Ovary (tissue), 9 donors: ENCODE data around the gene COL11A1. TPM values are rescaled to one million over a fixed set of nuclear protein-coding genes. Genes with fewer than 3 reads are reported as not detected.

Source experiments
- DNase-seq, 5 donors: peaks; one replicate each; pipeline ENCODE4 v3.0.0-alpha.2; 2019 to 2020
- H3K27ac ChIP-seq, 2 donors: fragments of 200-600 bp; one replicate each; pipeline versions ENCODE4 v1.5.1 to v1.8.0; 2019 to 2022
- H3K27me3 ChIP-seq: fragments of 200-600 bp; one replicate; pipeline ENCODE4 v1.8.0; 2022
- H3K36me3 ChIP-seq: fragments of 200-600 bp; sonication (generic); one replicate; pipeline ENCODE4 v1.5.1; 2019
- H3K4me1 ChIP-seq: one replicate; pipeline ENCODE4 v1.8.1; 2013; ENCODE audit warnings: mild to moderate bottlenecking, moderate library complexity; ENCODE audit not compliant: insufficient read depth
- H3K4me3 ChIP-seq: fragments of 200-600 bp; sonication (generic); one replicate; pipeline ENCODE4 v1.5.1; 2017
- H3K9me3 ChIP-seq, 2 donors: fragments of 200-600 bp in 1 of 2; sonication (generic) in 1 of 2; one replicate each; pipeline versions ENCODE4 v1.5.1 to v1.8.1; 2013 to 2019; ENCODE audit warnings: mild to moderate bottlenecking in 1 of 2, moderate library complexity in 1 of 2
- CTCF ChIP-seq, 3 donors: fragments of 450-650 bp in 2 of 3; fragments of 200-600 bp in 1 of 3; IDR thresholded peaks; one replicate each; pipeline versions ENCODE4 v1.5.1 to v1.8.0; 2016 to 2022; ENCODE audit warnings: antibody characterized with exemption in 3 of 3, mild to moderate bottlenecking in 1 of 3
- EP300 ChIP-seq: sonication (generic); formaldehyde crosslinking; IDR thresholded peaks from one replicate; pipeline ENCODE4 v1.6.1; 2017; ENCODE audit warnings: antibody characterized with exemption
- POLR2A ChIP-seq: fragments of 450-650 bp; IDR thresholded peaks from one replicate; pipeline ENCODE4 v1.6.1; 2017; ENCODE audit warnings: antibody characterized with exemption, mild to moderate bottlenecking, moderate library complexity
- WGBS, 3 donors: extraction: QIAGEN DNeasy Blood & Tissue Kit in 1 of 3; methylation state at CpG; one replicate each; pipeline versions ENCODE4 v1.1.5 to v1.1.7; 2013 to 2017; 5-methylcytosine and 5-hydroxymethylcytosine counted together
- intact Hi-C, 4 donors: fragments of 100-400 bp; cut with DNase I; formaldehyde crosslinking; loops; one replicate each; pipeline versions ENCODE4 v1.11.0 to v1.15.1; 2022 to 2023
- polyA plus RNA-seq, 2 donors: library from polyadenylated mRNA; stranded (reverse); fragments of 200-250 nt in 1 of 2; fragments of 350-450 nt in 1 of 2; fragmentation: Illumina TruSeq in 1 of 2; extraction: RNeasy Lipid Tissue Mini Kit (QIAGEN cat#74804) in 1 of 2; gene quantifications; one replicate each; pipeline ENCODE4 v1.2.3, GENCODE V29; 2013 to 2014
- total RNA-seq, 7 donors: library from RNA; depleted of rRNA in 2 of 7; stranded (reverse); fragments of >200 nt in 2 of 7; fragmentation: NEBNext Ultra II Directional in 3 of 7; extraction: Animal tissue kit (Norgen Biotek cat#: 25700) in 3 of 7; gene quantifications; one replicate each; pipeline versions ENCODE4 v1.1.0 to v1.2.4, GENCODE V29; 2016 to 2023
- donor health status: DM: no; HTN: no; CAD: no; lungs with moderate emphysema.
- donor health status: DM: no; HTN: no; CAD: no.
- donor health status: Bipolar disorder and iron deficiency.
- donor health status: DM: yes; HTN: yes; CAD: no.
- donor health status: DM: no; HTN: no; CAD: no.
- donor health status: DM: yes; HTN: yes; CAD: no.

Gene COL11A1
- total and polyA plus RNA-seq, 9 donors, result 0.28 to 18.0 (median 1.4) TPM

- intact Hi-C loops, result no loop called here
- Histone ChIP-seq H3K4me3 (no peak overlapping the region), H3K27me3 (no peaks in the 10 kb centered on the region), H3K9me3 (no peaks in the 10 kb centered on the region), H3K27ac (no peak overlapping the region), H3K4me1 (no peaks in the 10 kb centered on the region), H3K36me3 (no peaks in the 10 kb centered on the region)
- TF ChIP-seq EP300 (no peak), CTCF (IDR thresholded peaks at IDR 0.05) (no peak), POLR2A (no peak)
- 34 to 37% (median 37%) methylated on average over 1 of the region's 1 CpG for WGBS, 3 donors
- DNase-seq, result no peak
Observed at GRCh38 chr1:103101399-103101798, 6.9 kb downstream of the COL11A1 start.

- intact Hi-C loops, result no loop called here
- no peak overlapping the region for H3K4me3 ChIP-seq
- H3K27me3 ChIP-seq, result no peaks in the 10 kb centered on the region
- 84 to 93% (median 89%) methylated on average over 2 of the region's 2 CpGs for WGBS, 3 donors
- H3K36me3 ChIP-seq, result no peaks in the 10 kb centered on the region
- H3K27ac ChIP-seq, result no peak overlapping the region
- H3K9me3 ChIP-seq, result no peaks in the 10 kb centered on the region
- TF ChIP-seq CTCF (IDR thresholded peaks at IDR 0.05), result no peak
- TF ChIP-seq EP300, result no peak
- TF ChIP-seq POLR2A, result no peak
- H3K4me1 ChIP-seq, result no peaks in the 10 kb centered on the region
- DNase-seq, result no peak
Observed at GRCh38 chr1:103089221-103089620, 19.1 kb downstream of the COL11A1 start.

GRCh38 chr1:103087256-103087655 lies 21.1 kb downstream of the COL11A1 start:
- no peaks in the 10 kb centered on the region for H3K27me3 ChIP-seq
- TF ChIP-seq CTCF (IDR thresholded peaks at IDR 0.05) (no peak), POLR2A (no peak), EP300 (no peak)
- no peaks in the 10 kb centered on the region for H3K4me1 ChIP-seq
- H3K9me3 ChIP-seq, result no peaks in the 10 kb centered on the region
- no peak overlapping the region for H3K4me3 ChIP-seq
- intact Hi-C loops, result no loop called here
- no peak for DNase-seq
- WGBS, 3 donors, result 78 to 87% (median 85%) methylated on average over 1 of the region's 1 CpG
- H3K36me3 ChIP-seq, result no peaks in the 10 kb centered on the region
- H3K27ac ChIP-seq, result no peak overlapping the region

GRCh38 chr1:103084181-103084580 lies 24.1 kb downstream of the COL11A1 start:
- Histone ChIP-seq H3K36me3 (no peaks in the 10 kb centered on the region), H3K27me3 (no peaks in the 10 kb centered on the region), H3K9me3 (no peaks in the 10 kb centered on the region), H3K27ac (no peak overlapping the region), H3K4me3 (no peak overlapping the region), H3K4me1 (no peaks in the 10 kb centered on the region)
- WGBS, 3 donors, result 41 to 65% (median 43%) methylated on average over 2 of the region's 2 CpGs
- TF ChIP-seq EP300 (no peak), POLR2A (no peak), CTCF (IDR thresholded peaks at IDR 0.05) (no peak)
- intact Hi-C loops, result no loop called here
- DNase-seq, result no peak
